ENCODE measurements around the gene WDR5.

The WDR5 gene

DNA sequence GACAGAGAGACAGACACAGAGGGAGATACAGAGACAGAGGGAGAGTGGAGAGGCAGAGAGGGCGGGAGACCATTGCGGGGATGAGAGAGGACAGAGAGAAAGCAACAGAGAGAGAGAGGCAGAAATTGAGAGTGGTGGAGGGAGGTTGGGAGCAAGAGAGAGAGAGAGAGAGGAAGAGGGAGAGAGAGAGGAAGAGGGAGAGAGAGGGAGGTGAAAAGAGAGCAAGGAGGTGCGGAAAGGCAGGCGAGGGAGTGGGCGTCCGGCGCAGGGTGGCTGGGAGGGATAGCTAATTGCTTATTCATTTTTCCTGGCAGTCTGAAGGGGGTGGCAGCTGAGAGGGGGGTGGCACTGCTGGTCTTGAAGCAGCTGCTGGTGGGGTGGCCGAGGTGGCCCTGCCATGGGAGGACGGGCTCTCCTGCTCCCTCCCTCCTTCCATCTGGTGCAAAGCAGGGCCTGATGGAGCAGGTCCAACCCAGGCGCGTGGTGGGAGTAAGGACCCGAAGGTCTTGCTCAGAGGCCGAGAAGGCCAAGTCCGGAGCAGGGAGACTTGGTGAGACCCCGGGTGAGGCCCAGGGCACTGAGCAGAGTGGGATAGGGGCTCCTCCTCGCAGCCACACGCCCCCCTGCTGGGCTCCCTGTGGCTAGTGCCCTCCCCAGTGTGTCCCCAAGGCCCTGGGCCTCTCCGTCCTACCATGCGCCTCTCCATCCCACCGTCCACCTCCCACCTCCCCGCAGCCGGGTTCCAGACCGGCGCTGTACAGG lies 53.8 kb downstream of the WDR5 start:
- no peak for DNase-seq

DNA sequence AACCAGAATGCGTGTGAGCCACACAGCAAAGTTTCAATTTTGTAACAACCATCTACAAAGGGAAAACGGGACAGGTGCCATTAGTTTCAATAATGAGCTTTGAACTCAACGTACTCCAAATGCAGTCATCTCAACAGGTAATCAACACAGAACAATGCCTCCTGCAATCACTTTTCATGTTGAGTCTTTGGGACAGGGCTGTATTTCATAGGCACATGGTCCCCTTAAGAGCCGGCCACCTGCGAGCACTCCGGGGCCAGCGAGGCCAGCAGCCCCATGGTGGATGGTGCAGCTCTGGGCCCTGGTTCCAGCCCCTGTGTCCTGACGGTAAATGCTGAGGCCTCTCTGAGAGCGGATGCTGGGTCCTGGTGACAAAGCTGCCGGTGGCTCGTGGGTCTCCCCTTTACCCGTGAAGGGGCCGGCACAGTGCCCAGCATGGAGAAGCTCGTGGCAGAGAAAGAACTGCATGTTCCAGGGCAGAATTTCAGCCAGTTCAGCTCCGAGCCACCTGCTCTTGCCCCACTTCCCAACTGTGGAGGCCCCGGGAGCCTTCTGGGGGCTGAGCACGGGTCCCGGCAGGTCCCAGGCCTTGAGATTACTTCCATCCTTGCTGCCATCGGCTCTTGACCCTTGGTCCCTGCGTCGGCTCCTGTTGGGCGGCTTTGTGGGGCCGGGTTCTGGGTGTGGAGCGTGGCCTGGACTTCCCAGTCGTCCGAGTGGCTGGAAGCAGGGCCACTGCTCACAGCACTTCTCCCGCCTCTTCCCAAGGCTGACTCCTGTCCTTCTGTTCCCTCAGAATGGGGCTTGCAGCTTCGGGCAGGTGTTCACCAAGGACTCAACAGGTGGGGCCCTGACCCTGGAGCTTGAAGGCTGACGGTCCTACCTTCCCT lies 54.6 kb downstream of the WDR5 start:
- no peak for DNase-seq

- no peak for DNase-seq
Observed at GRCh38 chr9:134191455-134192209, 55.8 kb downstream of the WDR5 start.

DNA sequence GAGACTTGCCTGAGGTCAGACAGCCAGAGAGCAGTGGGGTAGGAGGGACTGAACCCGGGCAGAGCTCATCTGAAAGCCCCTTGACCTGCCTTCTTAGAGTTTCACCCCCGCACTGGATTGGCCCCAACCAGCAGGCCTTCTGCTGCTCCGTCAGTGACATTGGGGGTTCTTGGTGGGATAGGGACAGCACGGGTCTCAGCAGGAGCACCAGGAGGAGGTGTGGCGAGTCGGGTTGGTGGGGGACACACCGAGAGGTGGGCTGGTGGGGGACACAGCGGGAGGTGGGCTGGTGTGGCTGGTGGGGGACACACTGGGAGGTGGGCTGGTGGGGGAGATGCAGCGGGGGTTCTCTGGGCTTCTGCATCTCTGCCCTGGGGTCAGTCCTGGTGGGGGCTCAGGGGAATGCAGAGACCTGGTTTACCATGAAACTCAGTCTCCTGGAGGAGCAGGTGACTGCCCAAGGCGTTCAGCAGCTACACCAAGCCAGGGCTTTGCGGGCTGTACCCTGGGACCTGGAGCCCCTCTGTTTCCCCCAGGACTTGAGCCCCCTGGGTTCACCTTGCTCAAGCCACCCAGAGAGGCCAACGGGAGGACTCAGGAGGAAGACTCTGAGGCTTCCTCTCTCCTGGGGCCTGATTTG lies 56.5 kb downstream of the WDR5 start:
- no peak for DNase-seq

DNA sequence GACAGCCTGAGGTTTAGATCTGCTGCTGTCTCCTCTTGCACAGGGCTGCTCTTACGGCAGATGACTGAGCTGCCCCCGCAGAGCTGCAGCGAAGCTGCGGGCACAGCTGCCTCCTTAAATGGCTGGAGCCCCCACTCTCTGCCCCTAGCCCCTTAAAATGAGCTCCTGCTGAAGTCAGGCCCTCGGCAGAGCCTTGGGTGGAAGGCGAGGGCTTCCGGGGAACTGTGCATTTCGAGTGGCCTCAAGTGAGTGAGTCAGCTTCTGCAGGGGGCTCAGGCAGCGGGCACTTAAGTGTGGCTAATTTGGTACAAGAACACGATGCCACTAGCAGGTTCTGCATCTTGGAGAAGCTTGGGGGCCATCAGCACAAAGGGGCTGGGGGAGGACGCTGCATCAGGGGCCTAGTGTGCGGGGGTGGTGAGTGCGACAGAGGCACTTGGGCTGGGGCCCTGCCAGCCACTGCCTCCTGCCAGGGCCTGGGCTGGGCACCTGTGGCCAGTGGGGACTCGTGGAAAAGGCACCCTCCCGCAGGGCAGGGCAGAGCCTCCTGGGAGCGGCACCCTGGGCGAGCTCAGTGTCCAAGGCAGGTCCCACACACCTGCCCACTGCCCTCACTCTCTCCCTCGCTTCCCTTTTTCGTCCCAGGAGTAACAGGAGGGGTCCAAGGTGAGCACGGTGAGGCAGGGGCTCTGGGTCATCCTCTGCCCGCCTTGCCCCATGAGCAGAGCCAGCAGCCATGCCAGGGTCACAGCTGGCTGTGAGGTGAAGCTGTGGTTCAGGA lies 57.3 kb downstream of the WDR5 start:
- DNase-seq = no peak

GRCh38 chr9:134193912-134194535 lies 58.1 kb downstream of the WDR5 start:
- DNase-seq = no peak

DNA sequence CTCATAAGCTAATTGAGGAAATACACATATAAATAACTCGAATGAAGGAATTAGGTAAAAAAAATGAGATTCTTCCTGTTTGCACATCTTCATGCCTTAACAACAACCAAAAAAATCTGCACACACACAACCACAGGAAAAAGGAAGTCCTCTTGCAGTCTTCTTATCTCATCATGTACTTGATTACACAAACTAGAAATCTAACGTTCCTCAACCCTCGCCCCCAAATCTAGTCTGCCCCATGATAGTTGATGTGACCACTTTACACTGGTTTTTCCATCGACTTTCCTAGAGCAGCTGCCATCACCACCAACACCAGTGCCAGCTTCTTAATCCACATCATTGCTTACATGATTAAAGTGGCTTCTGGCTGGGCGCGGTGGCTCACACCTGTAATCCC lies 59.7 kb downstream of the WDR5 start:
- no peak for DNase-seq

DNA sequence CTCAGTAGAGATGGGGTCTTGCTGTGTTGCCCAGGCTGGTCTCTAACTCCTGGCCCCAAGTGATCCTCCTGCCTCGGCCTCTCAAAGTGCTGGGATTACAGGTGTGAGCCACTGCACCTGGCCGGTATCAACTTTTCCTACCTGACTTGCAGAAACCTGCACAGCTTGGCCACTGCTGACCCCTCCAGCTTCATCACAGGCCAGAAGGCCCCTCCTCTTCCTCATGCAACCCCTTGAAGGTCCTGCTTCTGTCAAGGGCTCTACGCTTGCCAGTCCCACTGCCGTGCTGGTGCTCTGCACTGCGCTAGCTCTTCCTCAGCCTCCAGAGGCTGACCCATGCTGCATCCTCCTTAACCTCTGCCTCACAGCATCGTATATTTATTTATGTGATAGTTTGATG lies 61.0 kb downstream of the WDR5 start:
- DNase-seq = no peak

DNA sequence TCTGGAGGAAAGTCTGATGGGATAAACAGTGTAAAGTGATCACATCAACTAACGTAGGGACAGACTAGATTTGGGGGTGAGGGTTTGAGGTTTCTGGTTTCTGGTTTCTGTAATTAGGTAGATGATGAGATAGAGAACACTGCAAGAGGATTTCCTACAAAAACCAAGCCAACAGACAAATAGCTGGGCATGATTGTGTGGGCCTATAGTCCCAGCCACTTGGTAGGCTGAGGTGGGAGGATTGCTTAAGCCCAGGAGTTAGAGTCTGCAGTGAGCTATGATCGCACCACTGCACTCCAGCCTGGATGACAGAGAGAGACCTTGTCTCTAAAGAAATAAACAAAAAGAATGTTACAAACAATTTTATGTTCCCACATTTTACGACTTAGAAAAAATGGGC lies 62.9 kb downstream of the WDR5 start:
- DNase-seq = no peak

DNA sequence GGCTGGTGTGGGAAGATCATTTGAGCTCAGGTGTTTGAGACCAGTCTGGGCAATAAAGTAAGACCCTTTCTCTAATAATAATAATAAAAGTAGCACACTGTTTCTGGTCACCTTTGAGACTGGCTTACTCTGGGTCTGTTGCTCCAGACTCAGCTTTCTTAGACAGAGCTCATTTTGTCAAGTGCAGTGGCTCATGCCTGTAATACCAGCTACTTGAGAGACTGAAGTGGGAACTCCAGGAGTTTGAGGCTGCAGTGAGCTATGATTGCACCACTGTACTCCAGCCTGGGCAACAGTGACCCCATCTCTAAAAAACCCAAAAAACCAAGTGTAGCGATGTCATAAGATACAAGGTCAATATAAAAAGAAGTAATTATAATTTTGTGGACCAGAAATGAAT lies 64.8 kb downstream of the WDR5 start:
- no peak for DNase-seq

DNA sequence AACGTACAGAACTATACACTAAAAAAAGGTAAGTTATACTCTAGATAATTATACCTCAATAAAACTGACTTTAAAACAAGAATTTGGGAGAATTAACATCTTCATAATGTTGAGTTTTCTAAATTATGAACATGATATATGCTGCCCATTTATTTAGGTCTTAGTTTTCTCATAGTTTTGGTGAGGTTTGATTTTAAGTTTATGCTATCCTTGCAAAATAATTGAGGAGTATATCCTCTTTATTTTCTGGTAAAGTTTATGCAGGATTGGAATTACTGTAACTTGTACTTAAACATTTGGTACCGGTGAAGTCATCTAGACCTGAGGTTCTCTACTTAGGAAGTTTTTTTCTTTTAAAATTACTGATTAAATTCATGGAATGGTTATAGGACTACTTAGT lies 67.3 kb downstream of the WDR5 start:
- no peak for DNase-seq

GRCh38 chr9:134204041-134204440 lies 68.2 kb downstream of the WDR5 start:
- DNase-seq = no peak

GRCh38 chr9:134204991-134205578 lies 69.2 kb downstream of the WDR5 start:
- peak; percentile 16 for DNase-seq

DNA sequence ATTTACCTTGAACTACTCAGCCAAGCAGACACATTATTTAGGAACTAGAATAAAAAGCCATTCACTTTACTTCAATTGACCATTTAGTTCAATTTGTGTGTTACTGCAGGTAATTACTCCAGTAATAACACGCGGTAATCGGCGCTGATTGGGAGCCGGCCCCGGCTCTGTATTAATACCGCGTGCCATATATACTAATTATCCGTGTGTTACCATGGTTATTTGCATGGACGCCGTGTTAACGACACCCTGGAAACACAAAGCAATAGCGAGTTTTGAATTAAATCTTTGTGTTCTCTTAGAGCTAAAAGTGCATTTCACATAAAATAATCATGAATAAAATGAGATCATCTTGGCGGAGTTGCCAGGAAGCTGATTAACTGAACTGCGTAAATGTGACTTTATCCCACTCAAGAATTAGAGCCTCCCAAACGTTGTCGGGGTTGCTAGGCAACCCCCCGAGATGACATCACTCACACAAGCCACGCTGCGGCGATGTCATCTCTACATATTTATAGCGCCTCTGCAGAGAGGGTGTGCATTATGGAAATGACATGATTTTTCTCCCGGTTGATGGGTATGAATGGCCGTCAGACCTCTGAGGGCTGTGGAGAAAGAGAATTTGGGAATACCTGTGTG lies 69.9 kb downstream of the WDR5 start:
- peak; percentile 32 for DNase-seq

DNA sequence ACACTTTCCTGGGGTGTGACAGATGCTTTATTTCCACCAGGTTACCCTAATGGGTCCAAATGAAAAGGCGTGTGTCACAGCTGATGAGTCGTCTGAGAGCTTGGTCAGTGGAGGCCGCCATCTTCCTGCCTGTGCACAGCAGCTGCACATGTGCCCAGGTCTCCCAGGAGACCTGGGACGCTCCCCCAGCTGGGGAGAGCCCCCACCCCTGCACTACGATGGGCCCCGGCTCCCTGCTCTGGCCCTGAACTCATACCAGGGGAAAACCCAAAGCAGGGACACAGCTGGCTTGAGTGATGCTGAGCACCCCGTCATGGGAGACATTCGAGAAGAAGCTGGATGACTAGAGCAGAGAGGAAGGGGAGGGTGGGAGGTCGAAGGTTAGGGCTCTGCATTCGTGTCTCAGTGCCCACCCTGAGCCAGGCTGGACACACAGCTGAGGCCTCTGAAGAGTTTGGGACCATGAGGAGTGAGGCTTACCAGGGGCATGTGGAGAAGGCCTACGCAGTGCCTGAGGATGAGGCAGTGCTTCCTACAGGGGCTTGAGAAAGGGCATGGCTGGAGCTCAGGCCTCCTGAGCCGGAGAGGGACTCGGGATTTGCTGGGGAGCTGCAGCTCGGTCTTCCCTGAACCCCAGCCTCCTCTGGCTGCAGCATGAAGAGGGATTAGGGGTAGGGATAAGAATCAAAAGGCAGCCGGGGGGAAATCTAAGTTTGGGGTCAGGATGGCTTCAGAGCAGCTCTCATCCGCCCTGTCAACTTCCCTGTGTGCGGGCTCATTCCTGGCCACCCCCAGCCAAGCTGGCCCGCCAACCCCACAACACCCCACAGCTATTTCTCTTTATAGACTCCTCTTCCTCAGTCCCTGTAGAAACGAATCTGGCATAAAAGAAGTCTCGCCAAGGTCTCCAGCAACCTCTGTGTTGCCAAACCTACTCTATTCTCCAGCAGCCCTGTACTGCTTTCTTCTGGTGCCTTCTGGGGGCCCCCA lies 70.7 kb downstream of the WDR5 start:
- DNase-seq = no peak

- DNase-seq = no peak
Observed at GRCh38 chr9:134208310-134208841, 72.5 kb downstream of the WDR5 start.

DNA sequence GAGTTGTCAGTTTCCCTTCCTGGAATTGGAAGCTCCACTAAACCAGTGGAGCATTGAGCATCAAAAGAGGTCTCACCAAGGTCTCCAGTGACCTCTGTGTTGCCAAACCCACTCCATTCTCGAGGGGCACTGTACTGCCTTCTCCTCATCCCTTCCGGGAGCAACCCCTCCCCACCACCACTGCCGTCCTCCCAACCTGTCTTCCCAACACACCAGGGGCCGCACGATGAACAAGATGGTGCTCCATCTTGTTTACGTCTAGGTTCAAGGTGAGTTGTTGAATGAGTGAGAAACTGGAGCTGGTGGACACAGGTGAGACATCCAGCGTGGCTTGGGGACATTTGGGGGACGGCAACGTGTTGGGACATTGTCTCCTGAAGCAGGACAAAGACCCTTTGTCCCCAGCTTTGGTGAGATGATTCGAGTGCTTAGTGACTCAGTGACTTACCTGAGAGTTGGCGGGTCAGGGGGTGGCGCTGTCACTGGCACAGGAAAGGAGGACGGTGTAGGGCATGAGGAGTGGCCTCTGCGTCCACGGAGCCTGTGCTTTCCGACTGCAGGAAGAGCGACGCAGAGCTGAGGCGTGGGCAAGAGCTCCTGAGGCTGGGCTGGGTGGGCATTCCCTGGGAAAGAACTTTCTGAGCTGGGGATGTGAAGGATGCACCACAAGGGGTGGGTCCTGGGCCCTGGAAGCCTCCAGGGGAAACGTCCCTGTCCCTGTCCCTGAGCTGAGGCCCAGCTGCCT lies 73.3 kb downstream of the WDR5 start:
- no peak for DNase-seq
